Measurements from ENCODE around the gene PITPNC1. TPM values are rescaled to one million over a fixed set of nuclear protein-coding genes. Genes with fewer than 3 reads are reported as not detected.

PITPNC1 gene
- total and polyA plus RNA-seq, 11 donors = 7.0 to 20.8 (median 11.3) TPM

- intact Hi-C loops (cut with DNase I) = no loop called here
- H3K27me3 ChIP-seq = no peaks in the 10 kb centered on the region
- H3K36me3 ChIP-seq = peaks cover 0 to 31% (median 0%) of the 10 kb centered on the region in 9 donors
- TF ChIP-seq CTCF (IDR thresholded peaks at IDR 0.05) (no peak), POLR2A (IDR thresholded peaks at IDR 0.05) (no peak)
- peaks cover 0 to 24% (median 5%) of the 10 kb centered on the region in 12 donors for H3K4me1 ChIP-seq
- DNase-seq (peak in 1 of 5 donors; percentile 16), ATAC-seq (peak in 2 of 4 donors; percentile 44 to 69)
- 48 to 54% (median 53%) methylated on average over 4 of the region's 4 CpGs for WGBS, 4 donors
- H3K27ac ChIP-seq = peak overlapping the region in 1 of 12 donors; percentile 46
- no peak overlapping the region for H3K4me3 ChIP-seq
- H3K9me3 ChIP-seq = no peaks in the 10 kb centered on the region
Observed at GRCh38 chr17:67675481-67675880, 298.4 kb downstream of the PITPNC1 start.

- H3K36me3 ChIP-seq = peaks cover 0 to 25% (median 0%) of the 10 kb centered on the region in 9 donors
- no peak for ATAC-seq
- peaks cover 0 to 19% (median 5%) of the 10 kb centered on the region in 12 donors for H3K4me1 ChIP-seq
- intact Hi-C loops (cut with DNase I) = no loop called here
- H3K9me3 ChIP-seq = no peaks in the 10 kb centered on the region
- WGBS, 4 donors = 21 to 33% (median 30%) methylated on average over 4 of the region's 4 CpGs
- no peak for TF ChIP-seq CTCF (IDR thresholded peaks at IDR 0.05)
- TF ChIP-seq POLR2A (IDR thresholded peaks at IDR 0.05) = no peak
- no peaks in the 10 kb centered on the region for H3K27me3 ChIP-seq
- no peak overlapping the region for H3K27ac ChIP-seq
- no peak for DNase-seq
- no peak overlapping the region for H3K4me3 ChIP-seq
Observed at GRCh38 chr17:67676305-67676704, 299.2 kb downstream of the PITPNC1 start.

- 96 to 100% (median 99%) methylated on average over 2 of the region's 2 CpGs for WGBS, 4 donors
Observed at GRCh38 chr17:67678414-67678813, 301.3 kb downstream of the PITPNC1 start.

GRCh38 chr17:67679225-67679624 lies 302.1 kb downstream of the PITPNC1 start:
- Histone ChIP-seq H3K27me3 (no peaks in the 10 kb centered on the region), H3K9me3 (no peaks in the 10 kb centered on the region), H3K4me1 (peaks cover 0 to 18% (median 4%) of the 10 kb centered on the region in 12 donors), H3K4me3 (no peak overlapping the region), H3K36me3 (peaks cover 0 to 17% (median 0%) of the 10 kb centered on the region in 9 donors), H3K27ac (no peak overlapping the region)
- TF ChIP-seq POLR2A (IDR thresholded peaks at IDR 0.05) = no peak
- TF ChIP-seq CTCF (IDR thresholded peaks at IDR 0.05) = no peak
- DNase-seq (no peak), ATAC-seq (no peak)
- intact Hi-C loops (cut with DNase I) = no loop called here
- 96 to 100% (median 98%) methylated on average over 2 of the region's 2 CpGs for WGBS, 4 donors

More at GRCh38 chr17:67678414-67678813, 301.3 kb downstream of the PITPNC1 start:
- TF ChIP-seq POLR2A (IDR thresholded peaks at IDR 0.05) = no peak
- TF ChIP-seq CTCF (IDR thresholded peaks at IDR 0.05) = no peak
- H3K27ac ChIP-seq = no peak overlapping the region
- no peak overlapping the region for H3K4me3 ChIP-seq
- DNase-seq (no peak), ATAC-seq (no peak)
- intact Hi-C loops (cut with DNase I) = no loop called here
- H3K4me1 ChIP-seq = peaks cover 0 to 18% (median 4%) of the 10 kb centered on the region in 12 donors
- H3K36me3 ChIP-seq = peaks cover 0 to 17% (median 0%) of the 10 kb centered on the region in 9 donors
- H3K27me3 ChIP-seq = no peaks in the 10 kb centered on the region
- H3K9me3 ChIP-seq = no peaks in the 10 kb centered on the region
